Fibroblast of lung (primary cell): ENCODE measurements around the gene TBPL1. TPM values are rescaled to one million over a fixed set of nuclear protein-coding genes. Genes with fewer than 3 reads are reported as not detected.
A peak's percentile ranks its signal among the peaks of the same experiment; 100 is the strongest.
"Not testable (repeated sequence)": the region's sequence is repeated elsewhere in the genome, so short reads cannot be mapped to it uniquely, and the experiment has no call there.

Source experiments
- DNase-seq, 2 donors: peaks; one replicate each; pipeline versions ENCODE4 v3.0.0 to v3.0.0-alpha.2; 2010; ENCODE audit warnings: low read depth in 2 of 2
- H2AFZ ChIP-seq: 2 replicates; pipeline ENCODE4 v1.5.1; 2012; ENCODE audit warnings: low read length, control low read depth, inconsistent platforms
- H3K27ac ChIP-seq: 2 replicates; pipeline ENCODE4 v1.5.1; 2011; ENCODE audit warnings: low read length, control low read depth; ENCODE audit not compliant: insufficient read depth
- H3K27me3 ChIP-seq: 2 replicates; pipeline ENCODE4 v1.5.1; 2011; ENCODE audit warnings: mild to moderate bottlenecking, low read length; ENCODE audit not compliant: control insufficient read depth, insufficient read depth
- H3K36me3 ChIP-seq: 2 replicates; pipeline ENCODE4 v1.5.1; 2011; ENCODE audit warnings: low read length; ENCODE audit not compliant: control insufficient read depth, insufficient read depth
- H3K4me1 ChIP-seq: 2 replicates; pipeline ENCODE4 v1.5.1; 2011; ENCODE audit warnings: low read length; ENCODE audit not compliant: control insufficient read depth, insufficient read depth; ENCODE audit errors: extremely low read depth
- H3K4me2 ChIP-seq: 2 replicates; pipeline ENCODE4 v1.5.1; 2011; ENCODE audit warnings: low read length, control low read depth; ENCODE audit not compliant: insufficient read depth; ENCODE audit errors: extremely low read depth
- H3K4me3 ChIP-seq, 4 experiments: fragments of 200-600 bp in 1 of 4; sonication (generic) in 1 of 4; replicated peaks in 1 of 4; 2 replicates each; pipeline ENCODE4 v1.5.1; 2011 to 2016; ENCODE audit warnings: low read length in 4 of 4, low read depth in 3 of 4, mild to moderate bottlenecking in 3 of 4, control low read depth in 2 of 4, inconsistent platforms in 1 of 4, mixed read lengths in 1 of 4; ENCODE audit not compliant: insufficient read depth in 1 of 4; ENCODE audit errors: control extremely low read depth in 1 of 4
- H3K79me2 ChIP-seq: 2 replicates; pipeline ENCODE4 v1.5.1; 2012; ENCODE audit warnings: mild to moderate bottlenecking, low read length, inconsistent platforms; ENCODE audit not compliant: control insufficient read depth, insufficient read depth
- H3K9ac ChIP-seq: 2 replicates; pipeline ENCODE4 v1.5.1; 2011; ENCODE audit warnings: mild to moderate bottlenecking, low read length, control low read depth; ENCODE audit not compliant: insufficient read depth
- H3K9me3 ChIP-seq: 2 replicates; pipeline ENCODE4 v1.5.1; 2012; ENCODE audit warnings: low read depth, low read length; ENCODE audit not compliant: control insufficient read depth, insufficient read depth
- H4K20me1 ChIP-seq: 2 replicates; pipeline ENCODE4 v1.5.1; 2011; ENCODE audit warnings: low read length; ENCODE audit not compliant: control insufficient read depth, insufficient read depth; ENCODE audit errors: extremely low read depth
- CTCF ChIP-seq, 2 donors: IDR thresholded peaks in 1 of 2; conservative IDR thresholded peaks in 1 of 2; 1 replicate in 1 of 2; 2 replicates in 1 of 2; pipeline ENCODE4 v1.5.1; 2011 to 2012; ENCODE audit warnings: low read length in 2 of 2, control low read depth in 1 of 2, inconsistent platforms in 1 of 2, low read depth in 1 of 2, mild to moderate bottlenecking in 1 of 2
- EZH2 ChIP-seq: IDR thresholded peaks from 2 replicates; pipeline ENCODE4 v1.5.1; 2012; ENCODE audit warnings: low read length, control low read depth, mild to moderate bottlenecking; ENCODE audit errors: missing control alignments
- polyA plus RNA-seq, 2 donors: library from polyadenylated mRNA; depleted of rRNA in 1 of 2; stranded (reverse) in 1 of 2; unstranded in 1 of 2; fragments of >200 nt; gene quantifications; 2 replicates each; pipeline ENCODE4 v1.2.1, GENCODE V29; 2011 to 2012; ENCODE audit warnings: missing spikeins in 1 of 2
- total RNA-seq: library from RNA; depleted of rRNA; stranded (reverse); fragments of >200 nt; gene quantifications from 2 replicates; pipeline ENCODE4 v1.2.1, GENCODE V29; 2014

The TBPL1 gene
- total and polyA plus RNA-seq, 2 donors (not counting 1 experiment from before 2014, with no cell fraction given), result 18.8 to 47.8 TPM

- H3K9ac ChIP-seq, result no peak overlapping the region
- no peaks in the 10 kb centered on the region for H3K27me3 ChIP-seq
- H3K4me1 ChIP-seq, result no peaks in the 10 kb centered on the region
- no peak for DNase-seq
- no peaks in the 10 kb centered on the region for H3K79me2 ChIP-seq
- H3K4me3 ChIP-seq, result no peak overlapping the region
- H3K27ac ChIP-seq, result no peak overlapping the region
- no peaks in the 10 kb centered on the region for H3K36me3 ChIP-seq
- no peaks in the 10 kb centered on the region for H3K9me3 ChIP-seq
- TF ChIP-seq EZH2, result no peak
- TF ChIP-seq CTCF (conservative IDR thresholded peaks at IDR 0.05 in 1 of 2, IDR thresholded peaks at IDR 0.05 in 1 of 2; ENCODE audit: low read depth in 1 of 2, low read length in 2 of 2), result no peak
- no peaks in the 10 kb centered on the region for H4K20me1 ChIP-seq
- H3K4me2 ChIP-seq, result no peak overlapping the region
- no peak overlapping the region for H2AFZ ChIP-seq
These were observed 33.7 kb upstream of the TBPL1 start for GRCh38 chr6:133919362-133919761.

GRCh38 chr6:133921249-133921859 lies 31.7 kb upstream of the TBPL1 start:
- Histone ChIP-seq H3K4me1 (no peaks in the 10 kb centered on the region), H3K27ac (no peak overlapping the region), H2AFZ (no peak overlapping the region), H3K9ac (no peak overlapping the region), H3K36me3 (no peaks in the 10 kb centered on the region), H3K4me3 (no peak overlapping the region), H3K27me3 (no peaks in the 10 kb centered on the region), H3K79me2 (no peaks in the 10 kb centered on the region), H4K20me1 (no peaks in the 10 kb centered on the region), H3K9me3 (no peaks in the 10 kb centered on the region), H3K4me2 (no peak overlapping the region)
- no peak for TF ChIP-seq EZH2
- TF ChIP-seq CTCF (conservative IDR thresholded peaks at IDR 0.05 in 1 of 2, IDR thresholded peaks at IDR 0.05 in 1 of 2; ENCODE audit: low read depth in 1 of 2, low read length in 2 of 2), result peak; percentile 92 to 93
- DNase-seq, result peak; percentile 54 to 86

- H3K27me3 ChIP-seq, result no peaks in the 10 kb centered on the region
- TF ChIP-seq CTCF (conservative IDR thresholded peaks at IDR 0.05 in 1 of 2, IDR thresholded peaks at IDR 0.05 in 1 of 2; ENCODE audit: low read depth in 1 of 2, low read length in 2 of 2) (peak; percentile 85 to 88), EZH2 (no peak)
- H3K79me2 ChIP-seq, result no peaks in the 10 kb centered on the region
- no peaks in the 10 kb centered on the region for H3K9me3 ChIP-seq
- H3K4me1 ChIP-seq, result no peaks in the 10 kb centered on the region
- H2AFZ ChIP-seq, result no peak overlapping the region
- no peak overlapping the region for H3K9ac ChIP-seq
- H3K27ac ChIP-seq, result no peak overlapping the region
- no peaks in the 10 kb centered on the region for H4K20me1 ChIP-seq
- H3K4me2 ChIP-seq, result no peak overlapping the region
- no peak overlapping the region for H3K4me3 ChIP-seq
- peak; percentile 65 to 87 for DNase-seq
- H3K36me3 ChIP-seq, result no peaks in the 10 kb centered on the region
These were observed 29.0 kb upstream of the TBPL1 start for GRCh38 chr6:133923938-133924593.

GRCh38 chr6:133931221-133931620 lies 21.8 kb upstream of the TBPL1 start:
- H3K27ac ChIP-seq, H3K9ac ChIP-seq, H3K4me2 ChIP-seq, DNase-seq, H3K27me3 ChIP-seq, H3K4me1 ChIP-seq, H3K36me3 ChIP-seq, H4K20me1 ChIP-seq, H3K4me3 ChIP-seq, H2AFZ ChIP-seq, H3K9me3 ChIP-seq, H3K79me2 ChIP-seq: not testable (repeated sequence)
